ENCODE data around the gene INPP5A.
"Not testable (repeated sequence)": the region's sequence is repeated elsewhere in the genome, so short reads cannot be mapped to it uniquely, and the experiment has no call there.

Gene INPP5A, protein sequence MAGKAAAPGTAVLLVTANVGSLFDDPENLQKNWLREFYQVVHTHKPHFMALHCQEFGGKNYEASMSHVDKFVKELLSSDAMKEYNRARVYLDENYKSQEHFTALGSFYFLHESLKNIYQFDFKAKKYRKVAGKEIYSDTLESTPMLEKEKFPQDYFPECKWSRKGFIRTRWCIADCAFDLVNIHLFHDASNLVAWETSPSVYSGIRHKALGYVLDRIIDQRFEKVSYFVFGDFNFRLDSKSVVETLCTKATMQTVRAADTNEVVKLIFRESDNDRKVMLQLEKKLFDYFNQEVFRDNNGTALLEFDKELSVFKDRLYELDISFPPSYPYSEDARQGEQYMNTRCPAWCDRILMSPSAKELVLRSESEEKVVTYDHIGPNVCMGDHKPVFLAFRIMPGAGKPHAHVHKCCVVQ

GRCh38 chr10:132537684-132538001 lies at the start of gene INPP5A:
INPP5A (plus strand) TSS chr10:132537787; CDS start chr10:132538097, 310 bp downstream.
- no peak for DNase-seq

- no peak for DNase-seq
These were observed 49.3 kb upstream of the INPP5A start for GRCh38 chr10:132488231-132488821.

- DNase-seq: no peak
These were observed 48.4 kb upstream of the INPP5A start for GRCh38 chr10:132489053-132489703.

- no peak for DNase-seq
These were observed 47.7 kb upstream of the INPP5A start for GRCh38 chr10:132489704-132490534.

DNA sequence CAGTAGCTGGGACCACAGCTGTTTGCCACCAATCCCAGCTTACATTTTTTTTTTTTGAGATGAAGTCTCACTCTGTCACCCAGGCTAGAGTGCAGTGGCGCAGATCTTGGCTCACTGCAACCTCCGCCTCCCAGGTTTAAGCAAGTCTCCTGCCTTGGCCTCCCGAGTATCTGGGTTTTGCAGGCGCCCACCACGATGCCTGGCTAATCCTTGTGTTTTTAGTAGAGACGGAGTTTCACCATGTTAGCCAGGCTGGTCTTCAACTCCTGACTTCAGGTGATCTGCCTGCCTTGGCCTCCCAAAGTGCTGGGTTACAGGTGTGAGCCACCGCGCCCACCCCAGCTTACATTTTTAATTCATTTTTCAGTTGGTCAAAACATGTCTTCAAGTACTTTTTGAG lies 46.1 kb upstream of the INPP5A start:
- DNase-seq: not testable (repeated sequence)

- no peak for DNase-seq
These were observed 45.1 kb upstream of the INPP5A start for GRCh38 chr10:132492323-132493025.

DNA sequence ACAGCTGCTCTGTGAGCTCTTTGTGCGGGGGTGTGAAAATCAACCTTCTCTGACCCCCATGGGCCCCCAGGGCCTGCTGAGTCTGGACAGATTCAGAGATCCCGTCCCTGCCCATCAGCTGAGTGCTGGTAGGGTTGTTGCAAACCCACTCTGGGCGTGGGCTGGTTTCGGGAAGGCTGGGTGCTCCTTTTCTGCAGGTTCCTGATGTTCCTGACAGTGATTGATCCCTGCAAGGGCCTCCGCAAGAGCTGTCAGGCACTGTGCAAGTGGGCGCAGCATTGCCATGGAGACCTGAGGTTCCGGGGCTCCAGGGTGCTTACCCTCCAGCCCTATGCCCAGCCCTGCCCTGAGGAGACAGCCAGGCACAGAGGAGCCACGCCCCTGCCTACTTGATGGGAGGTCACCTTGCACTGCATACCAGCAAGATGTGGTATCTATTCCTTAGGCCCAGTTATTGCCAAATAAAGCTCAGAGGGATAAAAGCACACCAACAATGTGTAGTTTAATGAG lies 44.3 kb upstream of the INPP5A start:
- no peak for DNase-seq

DNA sequence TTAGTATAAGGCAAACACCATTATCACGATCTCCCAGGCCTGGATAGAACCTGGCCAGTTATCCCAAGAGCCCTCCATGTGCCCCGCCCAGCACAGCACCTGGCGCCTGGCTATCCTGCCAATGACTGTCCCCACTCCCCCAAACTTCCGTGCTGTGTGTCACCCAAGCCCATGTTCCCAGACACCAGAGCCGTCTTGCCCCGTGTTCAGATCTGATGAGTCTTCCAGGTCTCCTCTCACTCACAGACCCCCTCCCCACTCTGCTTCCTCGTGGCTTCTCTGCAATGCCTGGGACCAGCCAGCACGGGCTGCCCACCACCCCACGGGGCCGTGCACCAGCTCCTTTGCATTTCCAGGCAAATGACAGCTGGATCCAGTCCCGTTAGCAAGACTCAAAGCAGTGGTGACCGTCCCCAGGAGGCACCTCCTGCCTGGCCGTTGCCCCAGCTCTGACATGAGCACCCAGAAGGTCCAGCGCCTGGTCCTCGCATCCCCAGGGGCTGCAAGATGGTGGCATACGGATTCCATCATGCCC lies 43.8 kb upstream of the INPP5A start:
- no peak for DNase-seq

GRCh38 chr10:132494866-132495630 lies 42.5 kb upstream of the INPP5A start:
- no peak for DNase-seq

DNA sequence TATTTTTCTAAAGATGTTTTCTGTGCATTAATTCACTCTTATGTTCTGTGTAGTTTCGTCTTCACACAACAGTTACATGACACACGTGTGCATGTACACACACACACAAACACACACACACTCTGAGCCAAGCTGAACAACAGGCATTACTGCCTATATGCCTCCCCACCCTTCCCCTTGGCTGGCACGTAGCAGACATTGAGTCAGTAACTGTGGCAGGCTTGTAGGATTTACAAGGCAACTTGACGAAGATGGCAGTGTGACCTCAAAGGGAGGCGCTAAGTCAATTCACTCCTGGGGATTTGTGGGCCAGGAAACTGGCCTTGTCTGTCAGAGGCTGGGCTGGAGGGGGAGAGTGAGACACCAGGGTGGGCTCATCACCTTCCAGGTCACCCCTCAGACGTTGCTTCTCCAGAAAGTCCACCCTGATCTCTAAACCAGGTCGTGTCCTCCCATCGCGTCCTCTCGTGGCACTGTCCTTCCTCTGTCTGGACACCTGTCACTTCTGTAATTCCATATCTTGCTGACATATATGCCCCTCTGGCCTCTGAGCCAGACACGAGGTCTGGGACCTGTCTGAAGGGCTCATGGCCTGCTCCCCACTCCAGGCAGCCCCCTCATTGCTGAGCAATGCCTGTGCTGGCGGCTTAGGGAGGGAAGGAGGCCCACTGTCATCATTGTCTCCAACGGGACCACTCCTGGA lies 41.1 kb upstream of the INPP5A start:
- no peak for DNase-seq

DNA sequence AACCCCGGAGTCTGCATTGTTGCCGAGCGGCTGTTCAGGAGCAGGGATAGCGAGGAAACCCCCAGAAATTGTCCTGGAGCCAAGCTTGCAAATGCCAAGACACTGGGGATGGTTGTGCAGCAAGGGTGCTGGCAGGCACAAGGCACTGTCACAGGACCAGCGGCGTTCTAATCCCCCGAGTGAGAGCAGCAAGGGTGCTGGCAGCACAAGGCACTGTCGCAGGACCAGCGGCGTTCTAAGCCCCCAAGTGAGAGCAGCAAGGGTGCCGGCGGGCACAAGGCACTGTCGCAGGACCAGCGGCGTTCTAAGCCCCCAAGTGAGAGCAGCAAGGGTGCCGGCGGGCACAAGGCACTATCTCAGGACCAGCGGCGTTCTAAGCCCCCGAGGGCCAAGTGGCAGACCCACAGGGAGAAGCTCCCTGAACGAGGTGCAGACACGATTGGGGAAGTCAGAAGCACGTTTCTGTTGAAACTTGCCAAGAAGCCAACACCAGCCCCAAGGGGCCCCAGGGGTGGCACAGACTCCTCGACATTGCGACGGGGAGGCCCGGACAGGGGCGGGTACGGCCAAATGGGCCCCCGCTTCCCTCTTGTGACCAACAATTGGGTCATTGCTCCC lies 40.4 kb upstream of the INPP5A start:
- no peak for DNase-seq

DNA sequence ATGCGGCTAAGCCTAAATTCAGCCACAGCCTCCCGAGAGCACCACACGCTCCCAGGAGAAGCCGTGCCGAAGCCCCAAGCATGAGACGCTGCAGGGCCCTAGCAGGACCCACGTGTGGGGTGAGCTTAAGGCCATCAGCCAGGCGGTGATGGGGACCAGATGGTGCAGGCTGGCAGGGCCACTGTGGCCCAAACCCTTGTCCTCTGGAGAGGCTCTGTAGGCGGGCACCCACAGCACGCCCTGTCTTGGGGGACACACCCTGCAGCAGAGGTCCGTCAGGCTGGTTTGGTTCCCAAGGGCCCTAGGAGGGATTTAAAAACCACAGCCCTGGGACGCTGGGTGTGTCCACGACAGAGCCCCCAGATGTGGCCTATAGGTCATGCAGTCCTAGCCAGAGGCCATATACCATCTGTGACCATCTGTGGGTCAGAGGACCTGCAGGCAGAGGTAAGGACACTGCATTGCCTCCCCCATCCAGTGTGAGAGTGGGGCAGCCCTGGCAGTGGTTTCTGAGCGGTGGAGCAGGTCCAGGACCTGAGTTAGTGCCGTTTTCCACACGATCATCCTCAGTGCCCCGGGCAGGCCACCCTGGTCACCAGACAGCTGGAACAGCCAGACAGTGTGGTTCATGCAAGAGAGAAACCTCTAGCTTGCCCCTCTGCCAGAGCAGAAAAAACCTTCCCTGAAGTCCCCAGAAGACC lies 39.6 kb upstream of the INPP5A start:
- no peak for DNase-seq

DNA sequence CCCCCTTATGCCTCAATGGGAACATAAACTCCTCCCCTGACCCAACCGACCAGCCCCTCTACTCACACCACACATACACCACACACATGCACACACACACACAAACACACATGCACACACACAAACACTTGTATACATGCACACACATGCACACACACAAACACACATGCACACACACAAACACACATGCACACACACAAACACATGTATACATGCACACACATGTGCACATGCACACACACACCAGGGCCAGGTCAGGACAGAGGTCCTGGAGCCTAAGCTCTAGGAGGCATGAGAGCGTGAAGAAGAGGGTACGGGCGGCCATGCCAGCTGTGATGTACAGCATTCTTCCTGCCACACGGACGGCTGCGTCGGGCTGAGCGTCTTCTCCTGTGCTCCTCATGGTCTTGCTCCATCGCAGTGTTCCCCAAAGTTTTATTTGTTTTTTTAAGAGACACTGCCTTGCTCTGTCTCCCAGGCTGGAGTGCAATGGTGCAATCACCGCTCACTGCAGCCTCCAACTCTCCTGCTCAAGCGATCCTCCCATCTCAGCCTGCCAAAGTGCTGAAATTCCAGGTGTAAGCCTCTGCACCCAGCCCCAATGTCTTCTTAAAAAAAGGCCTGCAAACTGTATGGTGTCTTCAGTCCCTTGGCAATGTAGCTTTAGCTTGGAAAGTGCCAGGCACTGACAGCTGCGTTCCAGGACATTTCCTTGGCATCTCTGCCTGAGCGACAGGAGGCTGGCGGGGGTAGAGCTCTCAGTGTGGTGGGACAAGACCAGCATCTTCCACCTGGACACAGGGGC lies 38.8 kb upstream of the INPP5A start:
- no peak for DNase-seq

- DNase-seq: no peak
These were observed 38.3 kb upstream of the INPP5A start for GRCh38 chr10:132499367-132499685.

DNA sequence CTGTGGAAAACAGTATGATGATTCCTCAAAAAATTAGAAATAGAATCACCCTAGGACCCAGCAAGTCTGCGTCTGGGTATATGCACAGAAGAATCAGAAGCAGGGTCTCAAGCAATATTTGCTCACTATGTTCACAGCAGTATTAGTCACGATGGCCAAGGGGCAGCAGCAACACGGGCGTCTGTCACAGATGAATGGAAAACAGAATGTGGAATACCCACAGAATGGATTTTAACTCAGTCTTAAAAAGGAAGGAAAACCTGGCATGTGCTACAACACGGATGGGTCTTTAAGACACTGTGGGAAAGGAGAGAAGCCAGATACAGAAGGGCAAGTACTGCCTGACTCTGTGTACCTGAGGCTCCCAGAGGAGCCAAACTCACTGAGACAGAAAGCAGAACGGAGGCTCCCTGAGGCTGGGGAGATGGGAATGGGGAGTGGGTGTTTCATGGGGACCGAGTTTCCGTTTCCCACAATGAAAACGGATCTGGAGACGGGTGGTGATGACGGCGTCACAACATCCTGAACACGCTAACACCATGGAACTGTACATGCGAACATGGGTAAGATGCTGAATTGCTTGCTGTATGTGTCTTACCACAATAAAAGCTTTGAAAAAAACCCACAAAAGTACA lies 36.7 kb upstream of the INPP5A start:
- DNase-seq: no peak

GRCh38 chr10:132502544-132503300 lies 34.9 kb upstream of the INPP5A start:
- DNase-seq: no peak
